Caco-2 (cell line): ENCODE data around the gene PAM. TPM values are rescaled to one million over a fixed set of nuclear protein-coding genes. Genes with fewer than 3 reads are reported as not detected.

Experiments
- BruUV-seq: library from RNA; stranded (reverse); fragments of 400-500 nt; replicated peaks from 2 replicates; lab custom pipeline; 2021; lab: Mats Ljungman, UMichigan
- CTCF ChIA-PET: fragments of 300-600 bp; sonication (Branson Sonifier 250); formaldehyde crosslinking; loops from one replicate; lab custom pipeline; 2022; ENCODE audit warnings: antibody characterized with exemption; lab: Charles Lee
- POLR2A ChIA-PET: fragments of 300-600 bp; sonication (Branson Sonifier 250); formaldehyde crosslinking; loops from one replicate; lab custom pipeline; 2022; ENCODE audit warnings: antibody characterized with exemption; lab: Charles Lee
- DNase-seq, 2 experiments: peaks; one replicate each; pipeline versions ENCODE4 v3.0.0 to v3.0.0-alpha.2; 2020 to 2022
- H3K27me3 ChIP-seq: replicated peaks from 2 replicates; pipeline ENCODE4 v1.6.0; 2011; ENCODE audit warnings: low read length; ENCODE audit not compliant: control insufficient read depth, insufficient read depth
- H3K36me3 ChIP-seq: 2 replicates; pipeline ENCODE4 v1.5.1; 2011; ENCODE audit warnings: low read length; ENCODE audit not compliant: control insufficient read depth, insufficient read depth
- H3K4me1 ChIP-seq: fragments of 250-450 bp; sonication (Bioruptor Pico); 2 replicates; pipeline ENCODE4 v1.5.1; 2020; ENCODE audit warnings: mild to moderate bottlenecking
- H3K4me3 ChIP-seq: 2 replicates; pipeline ENCODE4 v1.5.1; 2011; ENCODE audit warnings: low read depth, mild to moderate bottlenecking, control low read depth, low read length
- H3K9me3 ChIP-seq: fragments of 250-450 bp; sonication (Bioruptor Pico); 2 replicates; pipeline ENCODE4 v1.5.1; 2020; ENCODE audit warnings: mild to moderate bottlenecking, moderate library complexity
- H3K27ac Mint-ChIP-seq: one replicate; pipeline ENCODE4 v1.8.0; 2022; ENCODE audit warnings: mixed read lengths; ENCODE audit not compliant: unreplicated experiment
- H3K27me3 Mint-ChIP-seq: one replicate; pipeline ENCODE4 v1.8.0; 2022; ENCODE audit warnings: mixed read lengths; ENCODE audit not compliant: insufficient read depth, unreplicated experiment
- H3K36me3 Mint-ChIP-seq: one replicate; pipeline ENCODE4 v1.8.0; 2022; ENCODE audit warnings: mild to moderate bottlenecking, mixed read lengths; ENCODE audit not compliant: insufficient read depth, unreplicated experiment
- H3K4me1 Mint-ChIP-seq: one replicate; pipeline ENCODE4 v1.8.0; 2022; ENCODE audit warnings: low read depth, mixed read lengths; ENCODE audit not compliant: unreplicated experiment
- H3K4me3 Mint-ChIP-seq: one replicate; pipeline ENCODE4 v1.8.0; 2022; ENCODE audit warnings: mild to moderate bottlenecking, moderate library complexity, mixed read lengths; ENCODE audit not compliant: unreplicated experiment
- H3K9me3 Mint-ChIP-seq: one replicate; pipeline ENCODE4 v1.8.0; 2022; ENCODE audit warnings: mixed read lengths; ENCODE audit not compliant: unreplicated experiment
- intact Hi-C: fragments of 100-400 bp; cut with micrococcal nuclease; formaldehyde crosslinking; loops from one replicate; pipeline ENCODE4 v1.10.0; 2022; ENCODE audit not compliant: unreplicated experiment
- total RNA-seq: library from RNA; stranded (reverse); gene quantifications from 2 replicates; pipeline ENCODE4 v1.2.3, GENCODE V29; 2022
- TF ChIP-seq, protein P1 (sequence below), 2 experiments: fragments of 200-600 bp in 1 of 2; IDR thresholded peaks; 1 replicate in 1 of 2; 2 replicates in 1 of 2; pipeline versions ENCODE4 v1.5.1 to v1.8.0; 2011 to 2022; ENCODE audit warnings: antibody characterized with exemption in 1 of 2, control low read depth in 1 of 2, inconsistent platforms in 1 of 2, low read depth in 1 of 2, low read length in 1 of 2, mild to moderate bottlenecking in 1 of 2, moderate library complexity in 1 of 2; ENCODE audit not compliant: insufficient read depth in 1 of 2, severe bottlenecking in 1 of 2, unreplicated experiment in 1 of 2

The PAM gene
- total RNA-seq, 1 experiment from 2014 or later, result 48.0 TPM

- BruUV-seq, result no TSS peak
- Histone ChIP-seq H3K4me3 (no peak overlapping the region), H3K9me3 (no peaks in the 10 kb centered on the region), H3K36me3 (no peaks in the 10 kb centered on the region), H3K27me3 (no peaks in the 10 kb centered on the region), H3K4me1 (no peaks in the 10 kb centered on the region)
- CTCF ChIA-PET, result no interaction called here
- intact Hi-C loops, result no loop called here
- Mint-ChIP-seq H3K4me1 (no peaks in the 10 kb centered on the region), H3K4me3 (no peak overlapping the region), H3K9me3 (no peaks in the 10 kb centered on the region), H3K27me3 (no peaks in the 10 kb centered on the region), H3K36me3 (no peaks in the 10 kb centered on the region), H3K27ac (no peak overlapping the region)
- DNase-seq, result no peak
- TF ChIP-seq, protein P1, sequence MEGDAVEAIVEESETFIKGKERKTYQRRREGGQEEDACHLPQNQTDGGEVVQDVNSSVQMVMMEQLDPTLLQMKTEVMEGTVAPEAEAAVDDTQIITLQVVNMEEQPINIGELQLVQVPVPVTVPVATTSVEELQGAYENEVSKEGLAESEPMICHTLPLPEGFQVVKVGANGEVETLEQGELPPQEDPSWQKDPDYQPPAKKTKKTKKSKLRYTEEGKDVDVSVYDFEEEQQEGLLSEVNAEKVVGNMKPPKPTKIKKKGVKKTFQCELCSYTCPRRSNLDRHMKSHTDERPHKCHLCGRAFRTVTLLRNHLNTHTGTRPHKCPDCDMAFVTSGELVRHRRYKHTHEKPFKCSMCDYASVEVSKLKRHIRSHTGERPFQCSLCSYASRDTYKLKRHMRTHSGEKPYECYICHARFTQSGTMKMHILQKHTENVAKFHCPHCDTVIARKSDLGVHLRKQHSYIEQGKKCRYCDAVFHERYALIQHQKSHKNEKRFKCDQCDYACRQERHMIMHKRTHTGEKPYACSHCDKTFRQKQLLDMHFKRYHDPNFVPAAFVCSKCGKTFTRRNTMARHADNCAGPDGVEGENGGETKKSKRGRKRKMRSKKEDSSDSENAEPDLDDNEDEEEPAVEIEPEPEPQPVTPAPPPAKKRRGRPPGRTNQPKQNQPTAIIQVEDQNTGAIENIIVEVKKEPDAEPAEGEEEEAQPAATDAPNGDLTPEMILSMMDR (IDR thresholded peaks at IDR 0.05; ENCODE audit: insufficient read depth in 1 of 2, low read depth in 1 of 2, low read length in 1 of 2, severe bottlenecking in 1 of 2, unreplicated experiment in 1 of 2), result no peak
- POLR2A ChIA-PET, result no interaction called here
These were observed 136.1 kb downstream of the PAM start for GRCh38 chr5:102891175-102891574.

- POLR2A ChIA-PET, result no interaction called here
- H3K27ac Mint-ChIP-seq, result no peak overlapping the region
- no TSS peak for BruUV-seq
These were observed 138.8 kb downstream of the PAM start for GRCh38 chr5:102893942-102894341.

GRCh38 chr5:102895234-102895633 lies 140.1 kb downstream of the PAM start:
- H3K27me3 Mint-ChIP-seq, result no peaks in the 10 kb centered on the region
- CTCF ChIA-PET, result no interaction called here
- no peaks in the 10 kb centered on the region for H3K36me3 ChIP-seq
- BruUV-seq, result no TSS peak
- no peak overlapping the region for H3K4me3 Mint-ChIP-seq
- no peaks in the 10 kb centered on the region for H3K27me3 ChIP-seq
- H3K4me1 Mint-ChIP-seq, result no peaks in the 10 kb centered on the region
- TF ChIP-seq, protein P1 (IDR thresholded peaks at IDR 0.05; ENCODE audit: insufficient read depth in 1 of 2, low read depth in 1 of 2, low read length in 1 of 2, severe bottlenecking in 1 of 2, unreplicated experiment in 1 of 2), result no peak
- POLR2A ChIA-PET, result no interaction called here
- H3K4me1 ChIP-seq, result no peaks in the 10 kb centered on the region
- H3K9me3 ChIP-seq, result no peaks in the 10 kb centered on the region
- intact Hi-C loops, result no loop called here
- no peaks in the 10 kb centered on the region for H3K36me3 Mint-ChIP-seq
- no peak overlapping the region for H3K27ac Mint-ChIP-seq
- no peak overlapping the region for H3K4me3 ChIP-seq
- no peak for DNase-seq
- no peaks in the 10 kb centered on the region for H3K9me3 Mint-ChIP-seq

More at GRCh38 chr5:102893942-102894341, 138.8 kb downstream of the PAM start:
- no peaks in the 10 kb centered on the region for H3K4me1 ChIP-seq
- H3K27me3 Mint-ChIP-seq, result no peaks in the 10 kb centered on the region
- intact Hi-C loops, result no loop called here
- H3K36me3 Mint-ChIP-seq, result no peaks in the 10 kb centered on the region
- CTCF ChIA-PET, result no interaction called here
- TF ChIP-seq, protein P1 (IDR thresholded peaks at IDR 0.05; ENCODE audit: insufficient read depth in 1 of 2, low read depth in 1 of 2, low read length in 1 of 2, severe bottlenecking in 1 of 2, unreplicated experiment in 1 of 2), result no peak
- no peaks in the 10 kb centered on the region for H3K4me1 Mint-ChIP-seq
- H3K27me3 ChIP-seq, result no peaks in the 10 kb centered on the region
- no peak for DNase-seq
- H3K9me3 ChIP-seq, result no peaks in the 10 kb centered on the region
- no peaks in the 10 kb centered on the region for H3K36me3 ChIP-seq
- H3K9me3 Mint-ChIP-seq, result no peaks in the 10 kb centered on the region
- H3K4me3 Mint-ChIP-seq, result no peak overlapping the region
- no peak overlapping the region for H3K4me3 ChIP-seq
